GM21737 (cell line): ENCODE results near the gene SART1.
"Not testable (repeated sequence)": the region's sequence is repeated elsewhere in the genome, so short reads cannot be mapped to it uniquely, and the experiment has no call there.

Experiments used
- ATAC-seq: cut with Tn5 transposase; IDR thresholded peaks from one replicate; pipeline ENCODE4 v1.9.1; 2021; ENCODE audit warnings: mild to moderate bottlenecking, moderate library complexity; ENCODE audit not compliant: unreplicated experiment

The SART1 gene

GRCh38 chr11:65932558-65932919, 29.0 kb upstream of the SART1 start:
- no peak for ATAC-seq

GRCh38 chr11:65934014-65934413, 27.5 kb upstream of the SART1 start:
- no peak for ATAC-seq

- no peak for ATAC-seq
Observed at GRCh38 chr11:65937766-65938165, 23.8 kb upstream of the SART1 start.

GRCh38 chr11:65941720-65942310, 19.7 kb upstream of the SART1 start:
- ATAC-seq: no peak

- no peak for ATAC-seq
Observed at GRCh38 chr11:65942531-65942930, 19.0 kb upstream of the SART1 start.

- ATAC-seq: no peak
Observed at GRCh38 chr11:65944191-65944590, 17.3 kb upstream of the SART1 start.

- no peak for ATAC-seq
Observed at GRCh38 chr11:65944767-65945166, 16.8 kb upstream of the SART1 start.

GRCh38 chr11:65945430-65945911, 16.1 kb upstream of the SART1 start, which contains the start of gene TSGA10IP:
Gene TSGA10IP (plus strand): TSS chr11:65945480. CDS start chr11:65945676, 196 bp downstream.
- ATAC-seq: no peak

- ATAC-seq: no peak
Observed at GRCh38 chr11:65945941-65946558, 15.5 kb upstream of the SART1 start.

- no peak for ATAC-seq
Observed at GRCh38 chr11:65946655-65947054, 14.9 kb upstream of the SART1 start.

GRCh38 chr11:65947133-65947532, 14.4 kb upstream of the SART1 start:
- no peak for ATAC-seq

- no peak for ATAC-seq
Observed at GRCh38 chr11:65947603-65948125, 13.9 kb upstream of the SART1 start.

GRCh38 chr11:65950711-65951110, 10.8 kb upstream of the SART1 start:
- ATAC-seq: not testable (repeated sequence)

- not testable (repeated sequence) for ATAC-seq
Observed at GRCh38 chr11:65951641-65952040, 9.9 kb upstream of the SART1 start.

- ATAC-seq: no peak
Observed at GRCh38 chr11:65952052-65952521, 9.4 kb upstream of the SART1 start.

- no peak for ATAC-seq
Observed at GRCh38 chr11:65953471-65953870, 8.1 kb upstream of the SART1 start.

- ATAC-seq: no peak
Observed at GRCh38 chr11:65954771-65955170, 6.8 kb upstream of the SART1 start.

GRCh38 chr11:65958291-65958690, 3.2 kb upstream of the SART1 start:
- no peak for ATAC-seq

GRCh38 chr11:65958774-65959420, 2.6 kb upstream of the SART1 start:
- ATAC-seq: no peak

- no peak for ATAC-seq
Observed at GRCh38 chr11:65960824-65961266, 689 bp upstream of the SART1 start.

GRCh38 chr11:65962141-65962564, 619 bp downstream of the SART1 start:
- no peak for ATAC-seq

- no peak for ATAC-seq
Observed at GRCh38 chr11:65964906-65965305, 3.4 kb downstream of the SART1 start.
